Activated CD4-positive, CD25-positive, alpha-beta regulatory T cell treated with anti-CD3 and anti-CD28 coated beads, Interleukin-2, amount 50 U/mL, for 72 hours (primary cell): ENCODE measurements around the gene ARHGAP26.
"Not testable (repeated sequence)": the region's sequence is repeated elsewhere in the genome, so short reads cannot be mapped to it uniquely, and the experiment has no call there.

Experiments used
- DNase-seq: peaks from one replicate; pipeline ENCODE4 v3.0.0; 2021

ARHGAP26 gene

GRCh38 chr5:142910128-142910527 is 140.0 kb downstream of the ARHGAP26 start:
- DNase-seq, result no peak

GRCh38 chr5:142911170-142911569 is 141.0 kb downstream of the ARHGAP26 start:
- DNase-seq, result no peak

- no peak for DNase-seq
Observed at GRCh38 chr5:142911775-142912174, 141.6 kb downstream of the ARHGAP26 start.

GRCh38 chr5:142913728-142914338 is 143.7 kb downstream of the ARHGAP26 start:
- DNase-seq, result no peak

DNA sequence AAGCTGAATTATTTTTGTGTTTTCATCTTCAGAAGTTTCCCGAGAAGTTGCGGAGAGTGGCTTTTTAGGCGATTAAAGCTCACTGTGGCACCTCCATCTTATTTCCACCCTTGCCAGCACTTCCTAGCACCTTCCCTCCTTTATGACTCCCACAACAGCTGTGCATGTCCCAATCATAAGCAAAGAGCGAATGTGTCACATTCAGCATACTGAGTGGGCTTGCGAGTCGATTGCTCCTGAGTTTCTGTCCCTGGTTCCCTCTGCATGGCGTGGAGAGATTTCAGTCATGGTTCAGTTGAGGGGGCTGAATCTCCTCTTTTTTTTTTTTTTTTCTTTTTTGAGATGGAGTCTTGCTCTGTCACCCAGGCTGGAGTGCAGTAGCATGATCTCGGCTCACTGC is 144.9 kb downstream of the ARHGAP26 start:
- DNase-seq, result no peak

GRCh38 chr5:142915813-142916424 is 145.7 kb downstream of the ARHGAP26 start:
- DNase-seq, result no peak

DNA sequence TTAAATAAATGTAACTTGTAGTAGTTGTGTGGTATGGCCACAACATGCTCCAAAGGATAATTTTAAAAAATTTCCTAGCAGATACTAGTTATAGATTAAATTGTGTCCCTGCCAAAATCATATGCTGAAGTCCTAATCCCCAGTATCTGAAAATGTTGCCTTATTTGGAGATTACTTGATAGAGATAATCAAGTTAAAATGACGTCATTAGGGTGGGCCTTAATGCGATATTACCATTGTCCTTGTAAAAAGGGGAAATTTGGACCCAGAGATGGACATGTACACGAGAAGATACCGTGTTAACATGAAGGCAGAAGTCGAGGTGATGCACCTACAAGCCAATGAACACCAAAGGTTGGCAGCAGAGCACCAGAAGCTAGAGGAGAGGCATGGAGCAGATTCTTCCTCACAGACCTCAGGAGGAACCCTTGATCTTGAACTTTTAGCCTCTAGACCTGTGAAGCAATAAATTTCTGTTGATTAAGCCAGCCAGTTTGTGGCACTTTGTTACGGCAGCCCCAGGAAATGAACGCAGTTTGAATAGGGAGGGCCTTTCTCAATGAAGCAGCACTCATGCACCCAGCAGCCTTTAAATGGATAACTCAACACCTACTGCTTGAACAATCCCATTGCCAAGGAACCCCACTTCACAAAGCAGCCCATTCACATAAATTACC is 148.9 kb downstream of the ARHGAP26 start:
- no peak for DNase-seq

DNA sequence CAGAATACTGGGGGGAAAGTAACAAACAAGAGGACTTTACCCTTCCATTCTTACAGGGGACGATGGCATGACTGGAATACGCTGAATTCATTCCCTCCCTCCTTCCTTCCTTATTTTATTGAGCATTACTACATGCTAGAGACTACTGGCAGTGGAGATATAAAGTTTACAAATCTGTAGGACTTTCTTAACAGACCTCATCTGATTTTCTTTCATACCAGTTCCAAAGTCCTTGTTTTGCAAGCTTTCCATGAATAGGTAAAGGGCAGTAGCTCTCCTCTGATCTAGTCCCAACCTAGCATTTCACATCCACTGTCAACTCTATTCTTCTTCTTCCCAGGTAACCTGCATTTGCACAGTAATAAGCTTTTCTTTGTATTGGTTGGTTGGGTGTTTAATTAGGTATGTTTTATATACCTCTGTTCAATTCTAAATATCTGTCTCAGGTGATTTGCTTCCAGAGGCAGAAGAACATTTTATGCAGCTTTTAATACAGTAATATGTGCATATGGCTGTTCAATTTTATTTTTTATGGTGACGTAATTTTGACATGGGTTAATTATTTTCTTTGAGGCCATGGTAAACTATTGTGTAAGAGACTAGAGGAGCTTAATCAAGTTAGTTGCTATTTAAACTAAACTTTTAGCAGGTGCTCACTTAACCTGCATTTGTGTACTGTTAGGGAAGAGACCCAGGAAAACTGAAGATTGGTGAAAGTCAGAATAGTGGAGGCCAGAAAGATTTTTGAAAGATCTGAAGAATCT is 150.9 kb downstream of the ARHGAP26 start:
- DNase-seq, result no peak

GRCh38 chr5:142922223-142922952 is 152.2 kb downstream of the ARHGAP26 start:
- no peak for DNase-seq

- no peak for DNase-seq
Observed at GRCh38 chr5:142924135-142924883, 154.1 kb downstream of the ARHGAP26 start.

- no peak for DNase-seq
Observed at GRCh38 chr5:142925795-142926194, 155.6 kb downstream of the ARHGAP26 start.

GRCh38 chr5:142926549-142926948 is 156.4 kb downstream of the ARHGAP26 start:
- DNase-seq, result no peak

DNA sequence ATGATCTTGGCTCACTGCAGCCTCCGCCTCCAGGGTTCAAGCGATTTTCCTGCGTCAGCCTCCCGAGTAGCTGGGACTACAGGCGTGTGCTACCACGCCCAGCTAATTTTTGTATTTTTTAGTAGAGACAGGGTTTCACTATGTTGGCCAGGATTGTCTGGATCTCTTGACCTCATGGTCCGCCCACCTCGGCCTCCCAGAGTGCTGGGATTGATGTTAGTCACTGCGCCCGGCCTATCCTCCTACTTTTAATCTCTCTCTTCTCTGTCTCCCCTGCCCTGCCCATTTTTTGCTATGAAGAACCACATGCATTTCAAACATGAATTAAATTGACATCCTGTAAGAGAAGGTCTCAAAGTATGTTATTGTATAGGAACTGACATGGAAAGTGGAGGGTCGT is 158.8 kb downstream of the ARHGAP26 start:
- DNase-seq, result not testable (repeated sequence)

GRCh38 chr5:142929587-142929986 is 159.4 kb downstream of the ARHGAP26 start:
- DNase-seq, result no peak

- no peak for DNase-seq
Observed at GRCh38 chr5:142930395-142931110, 160.4 kb downstream of the ARHGAP26 start.

DNA sequence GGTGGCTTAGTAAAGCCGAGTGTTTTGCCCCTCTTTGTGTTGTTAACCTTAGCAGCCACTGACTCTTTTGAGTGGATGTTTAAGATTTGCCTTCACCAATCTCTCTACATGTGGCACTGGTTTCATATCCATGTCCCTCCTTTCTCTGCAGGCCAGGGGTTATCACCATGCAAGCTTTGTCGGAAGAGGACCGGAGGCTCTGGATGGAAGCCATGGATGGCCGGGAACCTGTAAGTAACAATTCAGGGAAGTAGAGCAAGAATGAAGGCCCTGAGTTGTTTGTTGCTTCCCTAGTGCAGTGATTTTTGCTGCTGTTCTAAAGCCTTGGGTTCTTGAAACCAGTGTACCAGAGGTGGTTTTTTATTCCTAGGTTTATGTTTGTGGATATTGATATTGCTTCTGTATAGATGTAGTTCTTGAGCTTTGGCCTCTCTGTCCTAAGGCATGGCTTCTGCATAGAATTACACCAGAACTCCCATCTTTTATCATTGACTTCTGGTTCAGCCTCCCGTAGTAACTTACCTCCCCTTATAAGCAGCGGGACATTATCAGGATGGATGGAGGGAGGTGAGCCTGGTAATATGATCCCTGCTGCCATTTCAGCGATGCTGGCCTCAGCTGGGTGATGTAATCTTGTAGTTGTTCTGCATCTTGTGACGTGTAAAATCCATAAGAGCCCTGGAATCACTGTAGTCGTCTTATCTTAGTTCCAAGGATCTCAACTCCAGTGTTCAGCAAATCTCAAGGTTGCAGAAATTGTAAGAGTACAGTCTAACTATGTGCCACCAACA is 161.9 kb downstream of the ARHGAP26 start:
- DNase-seq, result no peak

DNA sequence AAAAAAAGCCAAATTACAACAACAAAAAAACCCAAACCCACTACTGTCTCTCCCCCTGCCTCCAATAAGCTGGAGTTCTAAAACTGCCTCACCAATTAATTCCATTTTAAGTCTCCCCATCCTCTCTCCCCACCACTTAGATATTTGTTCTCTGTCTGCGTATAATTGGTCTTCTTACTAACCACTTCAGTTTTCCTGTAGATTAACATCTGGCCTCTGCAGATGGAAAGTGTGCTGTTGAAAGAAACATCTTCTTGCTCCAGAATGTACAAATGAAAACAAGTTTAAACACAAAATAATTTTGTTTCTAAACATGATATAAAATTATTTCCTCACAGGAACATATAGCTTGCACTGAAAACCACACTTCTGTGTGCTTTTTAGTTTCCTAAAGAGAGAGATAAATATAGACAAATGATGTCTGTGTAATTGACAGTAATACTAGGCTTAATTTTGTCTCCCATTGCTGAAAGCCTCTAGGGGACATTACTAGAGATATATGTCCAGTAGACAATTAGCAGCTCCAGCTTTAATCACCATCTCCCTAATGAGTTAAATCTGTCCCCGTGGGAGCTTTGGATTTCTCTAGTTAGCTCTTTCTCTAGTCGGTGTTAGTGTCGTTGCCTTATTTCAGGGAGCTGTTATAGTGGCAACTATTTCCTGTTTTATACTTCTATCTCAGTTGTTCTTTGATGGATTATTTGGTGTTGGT is 164.0 kb downstream of the ARHGAP26 start:
- no peak for DNase-seq

- no peak for DNase-seq
Observed at GRCh38 chr5:142935014-142935413, 164.8 kb downstream of the ARHGAP26 start.

DNA sequence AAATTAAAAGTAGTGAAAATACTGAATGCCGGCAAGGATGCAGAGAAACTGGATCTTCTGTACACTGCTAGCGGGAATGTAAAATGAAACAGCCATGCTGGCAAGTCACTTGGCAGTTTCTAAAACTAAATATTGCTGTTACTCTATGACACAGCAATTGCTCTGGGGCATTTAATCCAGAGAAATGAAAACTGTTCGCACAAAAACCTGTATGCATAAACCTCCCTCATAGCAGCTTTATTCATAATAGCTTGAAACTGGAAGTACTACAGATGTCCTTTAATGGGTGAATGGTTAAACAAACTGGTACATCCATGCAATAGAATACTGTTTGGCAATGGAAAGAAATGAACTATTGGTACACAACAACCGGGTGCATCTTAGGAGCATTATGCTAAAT is 167.2 kb downstream of the ARHGAP26 start:
- no peak for DNase-seq
